GM21737 (cell line): ENCODE measurements around the gene ABHD11.
"Not testable (repeated sequence)": the region's sequence is repeated elsewhere in the genome, so short reads cannot be mapped to it uniquely, and the experiment has no call there.

Experiments
- ATAC-seq: cut with Tn5 transposase; IDR thresholded peaks from one replicate; pipeline ENCODE4 v1.9.1; 2021; ENCODE audit warnings: mild to moderate bottlenecking, moderate library complexity; ENCODE audit not compliant: unreplicated experiment

The ABHD11 gene, protein sequence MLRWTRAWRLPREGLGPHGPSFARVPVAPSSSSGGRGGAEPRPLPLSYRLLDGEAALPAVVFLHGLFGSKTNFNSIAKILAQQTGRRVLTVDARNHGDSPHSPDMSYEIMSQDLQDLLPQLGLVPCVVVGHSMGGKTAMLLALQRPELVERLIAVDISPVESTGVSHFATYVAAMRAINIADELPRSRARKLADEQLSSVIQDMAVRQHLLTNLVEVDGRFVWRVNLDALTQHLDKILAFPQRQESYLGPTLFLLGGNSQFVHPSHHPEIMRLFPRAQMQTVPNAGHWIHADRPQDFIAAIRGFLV

DNA sequence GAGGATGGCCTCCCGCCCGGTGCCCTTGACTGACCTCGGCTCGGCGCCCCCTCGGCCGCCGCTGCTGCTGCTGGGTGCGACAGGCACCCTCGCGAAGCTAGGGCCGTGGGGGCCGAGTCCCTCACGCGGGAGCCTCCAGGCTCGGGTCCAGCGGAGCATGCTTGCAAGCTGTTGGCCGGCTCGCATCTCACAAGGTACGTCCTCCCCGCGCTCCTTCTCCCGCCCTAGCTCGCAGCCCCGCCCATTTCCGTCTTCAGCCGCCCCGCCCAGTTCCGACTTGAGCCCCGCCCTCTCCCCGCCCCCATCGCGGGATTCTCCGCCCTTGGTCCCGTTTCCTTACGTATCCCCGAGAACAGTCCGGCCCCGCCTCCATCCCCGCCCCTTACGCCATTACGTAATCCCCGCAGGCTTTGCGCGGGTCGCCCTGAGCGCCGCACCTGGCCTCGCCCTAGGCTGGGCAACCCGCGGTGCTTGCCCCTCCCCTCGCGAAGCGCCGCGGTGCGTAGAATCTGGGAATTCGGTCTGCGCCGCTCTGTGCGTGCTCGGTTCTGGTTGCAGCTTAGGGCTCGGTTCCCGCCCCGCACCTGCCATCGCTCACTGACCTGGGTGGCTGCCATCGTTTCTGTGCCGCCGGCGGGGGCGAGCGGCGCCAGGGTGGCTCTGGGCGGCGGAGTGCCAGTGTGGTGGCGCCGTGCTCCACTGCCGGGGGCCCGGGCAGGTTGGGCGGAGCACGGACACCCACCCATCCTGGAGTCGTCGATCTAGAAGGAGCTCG is at the start of gene ABHD11:
Gene ABHD11, minus strand, starts transcription at position 191 of the 775 bp plus-strand sequence. Its CDS starts 32 bp downstream, at position 159.
- peak; percentile 86 for ATAC-seq

- ATAC-seq, result not testable (repeated sequence)
These were observed 49.1 kb upstream of the ABHD11 start for GRCh38 chr7:73787786-73788048.

GRCh38 chr7:73786588-73786987 is 48.0 kb upstream of the ABHD11 start:
- ATAC-seq, result no peak

GRCh38 chr7:73779517-73779916 is 40.9 kb upstream of the ABHD11 start:
- no peak for ATAC-seq

GRCh38 chr7:73778801-73779389 is 40.3 kb upstream of the ABHD11 start:
- no peak for ATAC-seq

DNA sequence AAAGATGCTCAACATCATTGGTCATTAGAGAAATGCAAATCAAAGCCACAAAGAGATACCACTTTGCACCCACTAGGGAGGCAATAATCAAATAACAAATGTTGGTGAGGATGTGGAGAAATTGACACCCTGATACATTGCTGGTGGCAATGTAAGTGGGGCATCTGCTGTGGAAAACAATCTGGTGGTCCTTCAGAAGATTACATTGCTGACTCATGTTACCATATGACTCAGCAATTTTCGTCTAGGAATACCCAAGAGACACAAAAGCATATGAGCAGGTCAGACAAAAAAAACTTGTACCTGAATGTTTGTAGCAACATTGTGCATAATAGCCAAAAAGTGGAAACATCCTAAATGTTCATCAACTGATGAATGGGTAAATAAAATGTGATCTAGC is 36.3 kb upstream of the ABHD11 start:
- no peak for ATAC-seq

GRCh38 chr7:73773700-73774517 is 35.3 kb upstream of the ABHD11 start:
- ATAC-seq, result no peak

- ATAC-seq, result no peak
These were observed 32.5 kb upstream of the ABHD11 start for GRCh38 chr7:73770860-73771670.

DNA sequence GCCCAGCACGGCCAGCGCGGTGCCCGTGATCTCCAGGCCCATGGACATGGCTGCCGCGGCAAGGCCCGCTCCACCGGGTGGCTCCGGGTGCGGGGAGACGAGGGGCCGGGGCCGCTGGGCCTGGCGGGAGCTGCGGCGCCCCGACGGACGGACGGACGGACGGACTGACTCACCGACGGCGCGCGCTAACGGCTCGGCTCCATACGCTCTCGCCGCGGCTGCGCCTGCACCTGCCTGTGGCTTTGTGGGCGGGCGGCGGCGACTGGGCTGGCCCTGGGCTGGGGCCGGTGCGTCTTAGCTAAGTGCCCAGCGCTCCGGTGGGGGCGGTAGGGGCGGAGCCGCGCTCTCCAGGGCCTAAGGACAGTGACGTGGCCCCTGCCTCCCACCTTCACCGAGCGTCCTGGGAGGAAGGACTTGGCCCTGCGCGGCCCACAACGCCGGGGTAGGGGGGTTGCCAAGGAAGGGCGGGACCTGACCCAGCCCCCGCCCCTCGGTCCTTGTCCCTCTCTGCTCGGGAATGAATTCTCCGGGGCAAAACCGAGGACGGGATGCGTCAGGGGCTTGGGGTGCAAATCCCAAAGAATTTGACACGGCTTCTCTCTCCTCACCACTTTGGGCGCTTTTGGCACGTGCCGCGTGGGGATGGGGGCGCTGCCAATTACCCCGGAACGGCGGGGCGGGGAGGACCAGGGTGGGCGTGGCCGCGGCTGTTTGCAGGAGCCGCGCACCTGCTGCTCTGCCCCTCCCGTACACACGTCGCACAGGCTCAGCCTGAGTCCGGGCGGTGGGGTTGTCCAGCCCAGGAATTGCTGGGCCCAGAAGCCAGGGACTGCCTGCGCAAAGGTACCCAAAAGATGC is 31.6 kb upstream of the ABHD11 start, which contains the start of gene CLDN3:
Gene CLDN3, minus strand, starts transcription at position 269 of the 858 bp plus-strand sequence. Its CDS starts 221 bp downstream, at position 48.
- ATAC-seq, result no peak

GRCh38 chr7:73769481-73770001 is 30.9 kb upstream of the ABHD11 start:
- ATAC-seq, result no peak

- ATAC-seq, result no peak
These were observed 30.3 kb upstream of the ABHD11 start for GRCh38 chr7:73768641-73769480.

GRCh38 chr7:73766556-73767229 is 28.1 kb upstream of the ABHD11 start:
- no peak for ATAC-seq

DNA sequence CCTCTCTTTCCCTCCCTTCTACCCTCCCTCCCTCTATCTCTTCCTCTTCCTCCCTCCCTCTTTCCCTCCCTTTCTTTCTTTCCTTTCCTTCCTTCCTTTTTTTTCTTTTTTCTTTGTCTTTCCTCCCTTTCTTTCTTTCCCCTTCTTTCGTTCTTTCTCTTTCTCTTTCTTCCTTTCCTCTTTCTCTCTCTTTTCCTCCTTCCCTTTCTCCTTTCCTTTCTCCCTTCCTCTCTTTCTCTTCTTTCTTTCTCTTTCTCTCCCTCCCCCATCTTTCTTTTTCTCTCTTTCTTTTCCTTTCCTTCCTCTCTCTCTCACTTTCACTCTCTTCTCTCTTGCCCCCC is 24.0 kb upstream of the ABHD11 start:
- no peak for ATAC-seq

- no peak for ATAC-seq
These were observed 23.5 kb upstream of the ABHD11 start for GRCh38 chr7:73761854-73762658.

DNA sequence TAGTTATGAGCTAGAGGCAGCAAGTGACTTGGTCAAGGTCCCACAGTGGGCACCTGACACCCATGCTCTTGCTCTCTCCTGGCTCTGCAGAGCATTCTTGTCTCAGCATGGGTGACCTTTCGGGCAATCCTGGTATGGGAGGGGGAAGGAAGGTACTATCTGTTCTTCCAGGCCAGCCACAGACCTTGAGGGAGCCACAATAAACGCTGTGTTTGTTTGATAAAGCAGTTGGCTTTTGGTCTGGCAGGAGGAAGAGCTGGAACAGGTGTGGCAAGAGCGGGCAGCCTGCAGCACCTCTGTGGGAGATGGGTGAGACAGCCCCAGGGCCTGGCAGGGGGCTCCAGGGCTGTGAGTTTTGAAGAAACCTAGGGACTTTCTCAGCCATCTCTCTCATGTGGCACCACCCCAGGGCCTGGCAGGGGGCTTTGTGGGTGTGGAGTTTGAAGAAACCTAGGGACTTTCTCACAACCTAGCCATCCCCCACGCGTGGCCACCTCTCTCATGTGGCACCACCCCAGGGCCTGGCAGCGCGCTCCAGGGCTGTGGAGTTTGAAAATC is 20.1 kb upstream of the ABHD11 start:
- ATAC-seq, result no peak

- no peak for ATAC-seq
These were observed 11.6 kb upstream of the ABHD11 start for GRCh38 chr7:73749931-73750776.
